Stimulated activated CD4-positive, alpha-beta T cell treated with anti-CD3 and anti-CD28 coated beads, Interleukin-2, amount 100 ng/mL, for 4 hours (primary cell): Measurements from ENCODE around the gene UFL1.

Experiments used
- DNase-seq: peaks from one replicate; pipeline ENCODE4 v3.0.0-alpha.2; 2020; ENCODE audit warnings: low read depth

UFL1 gene

DNA sequence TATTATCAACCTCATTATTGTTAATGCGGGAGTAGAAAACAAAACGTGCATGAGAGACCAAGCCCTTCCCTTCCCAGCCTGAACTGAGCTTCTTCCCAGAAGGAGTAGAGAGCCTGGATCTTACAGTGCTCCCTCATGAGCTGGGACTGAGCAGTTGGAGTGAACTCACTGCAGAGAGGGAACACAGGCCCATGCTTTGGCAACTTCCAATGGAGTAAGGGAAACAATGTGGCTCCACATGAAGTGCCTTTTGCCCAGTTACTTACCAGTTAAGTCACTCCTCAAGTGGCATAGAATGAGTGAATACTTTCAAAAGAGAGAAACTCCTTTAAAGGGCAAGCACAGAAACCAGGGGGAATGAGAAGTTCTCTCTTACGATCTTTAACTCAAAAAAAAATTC is 53.8 kb downstream of the UFL1 start:
- no peak for DNase-seq

DNA sequence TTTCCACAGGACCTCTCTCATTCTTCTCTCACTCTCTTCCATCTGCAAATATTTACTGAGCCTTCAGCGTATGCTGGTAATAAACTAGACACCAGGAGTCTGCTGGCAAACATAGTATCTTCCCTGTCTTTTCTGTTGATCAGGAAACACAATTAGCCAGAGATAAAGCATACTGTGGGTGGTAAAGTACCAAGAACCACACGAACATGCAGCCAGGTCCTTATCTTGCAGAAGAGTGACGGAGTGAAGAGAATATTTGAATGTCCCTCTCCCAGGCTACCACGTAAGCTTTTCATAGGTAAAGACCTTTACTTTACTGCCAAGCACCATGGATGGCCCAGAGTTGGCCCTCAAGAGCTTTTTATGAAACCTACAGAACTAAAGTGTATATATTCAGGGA is 54.6 kb downstream of the UFL1 start:
- no peak for DNase-seq

DNA sequence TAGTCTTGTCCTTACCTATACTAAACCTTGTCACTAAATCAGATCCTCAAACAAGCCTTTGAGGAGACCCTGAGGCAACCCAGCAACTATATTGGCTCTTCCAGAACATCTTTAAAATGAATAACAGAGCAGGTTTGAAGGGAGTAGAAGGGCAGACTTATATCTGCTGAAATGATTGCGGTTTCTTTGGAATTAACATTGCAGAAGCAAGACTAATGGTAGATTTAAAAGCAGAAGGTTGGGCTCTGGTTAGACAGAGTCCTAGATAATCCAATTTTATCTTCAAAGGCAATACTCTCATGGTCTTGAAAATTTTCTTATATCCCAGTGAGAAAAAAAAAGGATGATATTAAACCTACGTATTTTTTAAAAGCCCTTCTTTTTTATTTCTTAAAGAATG is 60.4 kb downstream of the UFL1 start:
- DNase-seq, result no peak

DNA sequence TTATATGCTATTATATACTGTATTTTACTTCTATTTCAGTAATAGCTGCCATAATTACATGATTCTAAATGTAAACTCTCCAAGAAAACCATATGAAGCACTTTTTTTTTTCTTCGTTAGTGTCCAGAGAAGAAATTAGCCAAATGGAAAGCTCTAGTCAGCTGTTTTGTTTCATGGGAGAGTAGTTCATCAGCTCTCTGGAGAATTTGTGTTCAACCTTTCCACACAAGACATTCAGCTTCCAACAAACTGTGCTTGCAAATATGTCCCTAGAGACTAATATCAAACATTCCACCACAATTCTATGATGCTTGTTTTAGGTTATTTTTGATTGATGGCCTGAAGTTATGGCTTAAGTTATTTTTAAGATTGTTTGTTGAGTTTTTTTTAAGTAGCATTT is 60.8 kb downstream of the UFL1 start:
- no peak for DNase-seq

DNA sequence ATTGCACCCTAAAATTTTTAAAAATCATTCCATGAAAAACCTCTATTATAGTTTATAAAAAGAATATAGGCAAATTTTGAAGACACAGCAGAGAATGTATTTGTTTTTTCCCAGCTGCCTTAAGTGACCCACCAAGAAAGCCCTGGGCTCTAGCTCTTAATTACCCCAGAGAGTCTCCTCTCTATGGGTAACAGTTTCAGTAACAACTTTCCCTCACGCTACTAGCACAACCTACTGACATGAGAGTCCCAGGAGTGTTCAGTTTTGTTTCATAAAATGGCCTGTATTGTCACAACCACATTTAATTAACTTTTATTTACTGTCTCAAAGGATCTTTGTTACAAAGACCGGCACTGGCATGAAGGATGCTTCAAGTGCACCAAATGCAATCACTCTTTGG is 82.8 kb downstream of the UFL1 start:
- DNase-seq, result no peak
